Cardiac muscle cell (in vitro differentiated cells and primary cell): Measurements from ENCODE around the gene ADGRL3. TPM values are rescaled to one million over a fixed set of nuclear protein-coding genes. Genes with fewer than 3 reads are reported as not detected.

Source experiments
- DNase-seq, 2 donors: peaks; one replicate each; pipeline versions ENCODE4 v3.0.0 to v3.0.0-alpha.2; 2010 to 2017; ENCODE audit warnings: low read depth in 1 of 2, low spot score in 1 of 2
- H3K27ac ChIP-seq: fragments of 200-600 bp; sonication (generic); 2 replicates; pipeline ENCODE4 v1.5.1; 2016
- H3K27me3 ChIP-seq: fragments of 200-600 bp; sonication (generic); 2 replicates; pipeline ENCODE4 v1.6.0; 2016; ENCODE audit warnings: control low read depth
- H3K36me3 ChIP-seq: fragments of 200-600 bp; sonication (generic); 2 replicates; pipeline ENCODE4 v1.5.1; 2016; ENCODE audit warnings: control low read depth
- H3K4me1 ChIP-seq: fragments of 200-600 bp; sonication (generic); 2 replicates; pipeline ENCODE4 v1.8.1; 2017; ENCODE audit warnings: low read depth, mild to moderate bottlenecking, mixed run types
- H3K4me3 ChIP-seq: fragments of 200-600 bp; sonication (generic); 2 replicates; pipeline ENCODE4 v1.5.1; 2016; ENCODE audit warnings: mild to moderate bottlenecking
- H3K9me3 ChIP-seq: fragments of 200-600 bp; sonication (generic); 2 replicates; pipeline ENCODE4 v1.5.1; 2017; ENCODE audit warnings: low read depth, mild to moderate bottlenecking, control low read depth
- polyA plus RNA-seq: library from polyadenylated mRNA; unstranded; fragments of >200 nt; fragmentation: Nextera tagmentation; extraction: Ambion mirVana; gene quantifications from 2 replicates; pipeline ENCODE4 v1.2.1, GENCODE V29; 2016
- total RNA-seq: library from RNA; depleted of rRNA; stranded (reverse); fragments of >200 nt; gene quantifications from 2 replicates; pipeline ENCODE4 v1.2.3, GENCODE V29; 2016
- TF ChIP-seq, protein P1 (sequence below): IDR thresholded peaks from 2 replicates; pipeline ENCODE4 v1.5.1; 2012; ENCODE audit warnings: low read depth, mild to moderate bottlenecking, low read length

ADGRL3 gene
- total and polyA plus RNA-seq, 2 experiments from 2014 or later = 2.4 to 4.8 TPM

DNA sequence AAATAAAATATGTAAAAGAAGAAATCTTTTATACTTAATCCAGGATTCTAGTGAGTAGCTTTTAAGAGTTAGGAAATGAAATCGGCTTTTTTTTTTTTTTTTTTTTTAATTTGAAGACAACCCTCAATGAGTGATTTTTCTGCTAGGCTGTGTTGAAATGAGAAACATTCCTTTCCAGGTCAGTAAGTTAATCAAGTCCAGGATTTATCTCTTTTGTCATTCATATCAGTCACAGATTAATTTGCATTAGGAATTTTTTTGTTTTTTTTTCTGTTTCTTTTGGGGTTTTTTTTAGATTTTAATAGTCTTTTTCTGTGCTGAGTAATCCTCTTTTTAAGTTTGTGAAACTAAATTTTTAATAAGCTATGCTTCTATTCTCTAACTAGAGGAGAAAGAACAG is 448.1 kb downstream of the ADGRL3 start:
- TF ChIP-seq, protein P1, sequence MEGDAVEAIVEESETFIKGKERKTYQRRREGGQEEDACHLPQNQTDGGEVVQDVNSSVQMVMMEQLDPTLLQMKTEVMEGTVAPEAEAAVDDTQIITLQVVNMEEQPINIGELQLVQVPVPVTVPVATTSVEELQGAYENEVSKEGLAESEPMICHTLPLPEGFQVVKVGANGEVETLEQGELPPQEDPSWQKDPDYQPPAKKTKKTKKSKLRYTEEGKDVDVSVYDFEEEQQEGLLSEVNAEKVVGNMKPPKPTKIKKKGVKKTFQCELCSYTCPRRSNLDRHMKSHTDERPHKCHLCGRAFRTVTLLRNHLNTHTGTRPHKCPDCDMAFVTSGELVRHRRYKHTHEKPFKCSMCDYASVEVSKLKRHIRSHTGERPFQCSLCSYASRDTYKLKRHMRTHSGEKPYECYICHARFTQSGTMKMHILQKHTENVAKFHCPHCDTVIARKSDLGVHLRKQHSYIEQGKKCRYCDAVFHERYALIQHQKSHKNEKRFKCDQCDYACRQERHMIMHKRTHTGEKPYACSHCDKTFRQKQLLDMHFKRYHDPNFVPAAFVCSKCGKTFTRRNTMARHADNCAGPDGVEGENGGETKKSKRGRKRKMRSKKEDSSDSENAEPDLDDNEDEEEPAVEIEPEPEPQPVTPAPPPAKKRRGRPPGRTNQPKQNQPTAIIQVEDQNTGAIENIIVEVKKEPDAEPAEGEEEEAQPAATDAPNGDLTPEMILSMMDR = no peak
- no peak overlapping the region for H3K4me3 ChIP-seq
- no peaks in the 10 kb centered on the region for H3K36me3 ChIP-seq
- no peaks in the 10 kb centered on the region for H3K9me3 ChIP-seq
- H3K4me1 ChIP-seq = no peaks in the 10 kb centered on the region
- no peaks in the 10 kb centered on the region for H3K27me3 ChIP-seq
- no peak for DNase-seq
- H3K27ac ChIP-seq = no peak overlapping the region

DNA sequence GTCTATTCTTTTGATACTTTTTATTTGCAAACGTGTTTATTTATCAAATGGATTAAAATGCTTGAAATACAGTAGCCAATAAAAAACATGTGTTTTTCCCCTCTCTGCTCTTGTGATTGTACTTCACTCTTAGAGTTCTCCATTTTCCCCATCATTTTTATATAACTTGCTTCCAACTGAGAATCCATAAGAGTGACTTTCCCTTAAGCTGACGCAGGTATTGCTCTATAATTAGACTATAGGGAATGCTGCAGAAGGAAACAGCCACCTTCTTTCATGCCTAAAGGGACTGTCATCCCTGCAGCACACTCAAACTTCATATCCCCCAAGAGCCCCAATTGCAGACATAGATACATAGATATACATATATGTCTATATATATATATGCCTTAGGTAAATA is 456.9 kb downstream of the ADGRL3 start:
- no peaks in the 10 kb centered on the region for H3K9me3 ChIP-seq
- H3K4me1 ChIP-seq = no peaks in the 10 kb centered on the region
- H3K36me3 ChIP-seq = no peaks in the 10 kb centered on the region
- H3K27ac ChIP-seq = no peak overlapping the region
- H3K4me3 ChIP-seq = no peak overlapping the region
- TF ChIP-seq, protein P1 = no peak
- no peak for DNase-seq
- H3K27me3 ChIP-seq = no peaks in the 10 kb centered on the region

DNA sequence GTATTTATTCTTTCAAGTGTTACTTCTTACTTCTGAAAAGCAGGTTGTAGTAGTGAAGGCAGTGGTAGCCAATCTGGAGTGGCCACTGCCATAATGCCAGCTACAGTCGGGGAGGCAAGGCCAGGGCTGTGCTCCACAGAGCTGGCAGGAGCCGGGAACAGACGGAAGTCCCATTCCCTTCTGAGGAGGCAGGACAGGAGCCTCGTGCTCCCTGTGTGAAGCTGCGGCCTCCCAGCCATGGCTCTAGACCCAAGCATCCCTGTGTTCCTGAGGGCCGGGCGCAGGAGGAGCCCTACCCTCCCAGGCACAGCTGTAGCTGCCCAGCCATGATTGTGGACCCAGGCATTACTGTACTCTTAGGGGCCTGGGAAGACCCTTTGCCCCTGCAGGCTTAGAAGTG is 461.8 kb downstream of the ADGRL3 start:
- no peaks in the 10 kb centered on the region for H3K4me1 ChIP-seq
- no peak overlapping the region for H3K27ac ChIP-seq

DNA sequence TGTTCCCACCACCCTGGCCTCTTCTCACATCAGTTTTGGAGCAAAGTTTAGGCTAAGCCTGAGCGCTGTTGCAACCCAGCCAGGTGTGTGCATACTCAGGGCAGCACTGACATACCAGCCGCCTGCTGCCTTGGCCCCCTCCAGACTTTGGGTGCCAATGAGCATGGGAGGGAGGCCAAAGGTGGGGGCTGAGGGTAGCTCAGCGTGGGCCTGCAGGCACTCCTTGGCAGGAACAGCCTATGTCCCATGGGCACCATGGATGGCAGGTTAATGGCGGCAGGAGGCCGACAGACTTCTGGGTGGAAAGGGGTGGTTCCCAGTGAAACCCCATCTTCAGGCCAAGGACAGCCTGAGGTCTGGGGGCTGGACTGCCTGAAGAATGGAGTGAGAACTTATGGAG is 462.2 kb downstream of the ADGRL3 start:
- no peak overlapping the region for H3K27ac ChIP-seq
- H3K4me1 ChIP-seq = no peaks in the 10 kb centered on the region
- no peaks in the 10 kb centered on the region for H3K9me3 ChIP-seq
- TF ChIP-seq, protein P1 = no peak
- no peak for DNase-seq
- H3K4me3 ChIP-seq = no peak overlapping the region
- no peaks in the 10 kb centered on the region for H3K27me3 ChIP-seq
- no peaks in the 10 kb centered on the region for H3K36me3 ChIP-seq

More for the DNA sequence above, 461.8 kb downstream of the ADGRL3 start:
- Histone ChIP-seq H3K27me3 (no peaks in the 10 kb centered on the region), H3K4me3 (no peak overlapping the region), H3K36me3 (no peaks in the 10 kb centered on the region), H3K9me3 (no peaks in the 10 kb centered on the region)
- TF ChIP-seq, protein P1 = no peak
- DNase-seq = no peak

DNA sequence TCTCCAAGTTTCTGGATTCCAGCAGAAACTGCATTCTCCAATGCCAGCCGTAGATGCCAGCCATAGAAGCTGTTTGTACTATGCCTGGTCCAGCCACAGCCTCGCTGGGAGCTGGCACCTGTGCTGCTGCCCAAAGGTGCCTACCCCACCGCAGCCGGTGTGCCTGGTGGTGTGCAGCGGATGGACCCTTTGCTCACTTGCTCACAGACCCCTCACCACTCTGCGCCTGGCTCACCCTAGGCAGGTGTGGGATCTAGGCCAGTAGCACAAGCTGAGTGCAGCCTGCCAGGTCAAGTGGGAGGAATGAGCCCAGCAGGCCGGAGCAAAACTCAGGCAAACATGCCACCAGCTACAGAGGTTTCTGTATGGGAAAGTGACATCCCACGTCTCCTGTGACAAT is 463.2 kb downstream of the ADGRL3 start:
- TF ChIP-seq, protein P1 = no peak
- no peaks in the 10 kb centered on the region for H3K36me3 ChIP-seq
- DNase-seq = no peak

DNA sequence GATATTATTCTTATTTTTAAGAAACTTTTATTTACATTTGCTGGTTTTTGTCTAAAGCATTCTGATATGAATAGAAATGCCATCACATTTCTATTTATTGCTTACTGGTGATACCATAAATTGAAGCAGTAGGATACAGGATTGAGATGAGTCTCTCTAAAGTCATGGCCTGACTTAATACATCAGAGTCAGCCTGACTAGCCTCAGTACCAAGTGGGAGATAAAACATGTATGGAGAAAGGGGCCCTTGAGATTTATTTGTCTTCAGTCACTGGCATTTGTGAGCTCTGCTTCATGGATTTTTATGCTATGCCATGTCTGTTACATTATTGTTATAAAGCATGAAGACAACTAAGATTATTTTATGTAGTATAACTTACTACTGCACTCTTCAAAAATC is 465.5 kb downstream of the ADGRL3 start:
- Histone ChIP-seq H3K27ac (no peak overlapping the region), H3K27me3 (no peaks in the 10 kb centered on the region), H3K4me1 (no peaks in the 10 kb centered on the region), H3K4me3 (no peak overlapping the region), H3K9me3 (no peaks in the 10 kb centered on the region), H3K36me3 (no peaks in the 10 kb centered on the region)
- DNase-seq = no peak
- TF ChIP-seq, protein P1 = no peak

More for the DNA sequence above, 463.2 kb downstream of the ADGRL3 start:
- Histone ChIP-seq H3K27me3 (no peaks in the 10 kb centered on the region), H3K4me3 (no peak overlapping the region), H3K9me3 (no peaks in the 10 kb centered on the region), H3K4me1 (no peaks in the 10 kb centered on the region), H3K27ac (no peak overlapping the region)
